ENCODE data around the gene TMEM129.

GRCh38 chr4:1705732-1706131 is 15.4 kb downstream of the TMEM129 start:
- TF ChIP-seq POLR2A (IDR thresholded peaks at IDR 0.05) (no peak), CTCF (IDR thresholded peaks at IDR 0.05) (no peak)
